GM06990 (cell line): ENCODE results near the gene INS.
A peak's percentile ranks its signal among the peaks of the same experiment; 100 is the strongest.

Experiments
- DNase-seq: peaks from one replicate; pipeline ENCODE4 v3.0.0-alpha.2; 2011; ENCODE audit not compliant: insufficient read length; ENCODE audit errors: extremely low read depth
- H3K27me3 ChIP-seq: replicated peaks from 2 replicates; pipeline ENCODE4 v1.6.0; 2011; ENCODE audit warnings: low read length; ENCODE audit not compliant: control insufficient read depth, insufficient read depth
- H3K36me3 ChIP-seq: 2 replicates; pipeline ENCODE4 v1.5.1; 2011; ENCODE audit warnings: low read length; ENCODE audit not compliant: control insufficient read depth, insufficient read depth
- H3K4me3 ChIP-seq: replicated peaks from 2 replicates; pipeline ENCODE4 v1.5.1; 2011; ENCODE audit warnings: low read depth, mild to moderate bottlenecking, control low read depth, low read length
- CTCF ChIP-seq: IDR thresholded peaks from 2 replicates; pipeline ENCODE4 v1.5.1; 2011; ENCODE audit warnings: low read length, control low read depth, mild to moderate bottlenecking, inconsistent platforms; ENCODE audit not compliant: insufficient read depth, poor library complexity, severe bottlenecking

The INS gene

GRCh38 chr11:2154889-2155288 is 6.1 kb downstream of the INS start:
- DNase-seq: no peak
- peaks cover 3% of the 10 kb centered on the region; the same call in 1 of the 2 replicates for H3K27me3 ChIP-seq
- H3K4me3 ChIP-seq: no peak overlapping the region
- H3K36me3 ChIP-seq: no peaks in the 10 kb centered on the region
- TF ChIP-seq CTCF: no peak

GRCh38 chr11:2154195-2154585 is 6.8 kb downstream of the INS start:
- H3K27me3 ChIP-seq: peaks cover 3% of the 10 kb centered on the region; the same call in 1 of the 2 replicates
- H3K4me3 ChIP-seq: no peak overlapping the region
- no peak for DNase-seq
- no peaks in the 10 kb centered on the region for H3K36me3 ChIP-seq
- TF ChIP-seq CTCF: no peak

- Histone ChIP-seq H3K27me3 (peaks cover 4% of the 10 kb centered on the region; the same call in 1 of the 2 replicates), H3K4me3 (no peak overlapping the region), H3K36me3 (no peaks in the 10 kb centered on the region)
- TF ChIP-seq CTCF: no peak
- DNase-seq: no peak
Observed at GRCh38 chr11:2153581-2154194, 7.3 kb downstream of the INS start.

- Histone ChIP-seq H3K36me3 (no peaks in the 10 kb centered on the region), H3K27me3 (peaks cover 4% of the 10 kb centered on the region; the same call in 1 of the 2 replicates), H3K4me3 (no peak overlapping the region)
- peak; percentile 72 for TF ChIP-seq CTCF
- DNase-seq: peak; percentile 38
Observed at GRCh38 chr11:2151500-2152257, 9.3 kb downstream of the INS start.

- Histone ChIP-seq H3K27me3 (peaks cover 4% of the 10 kb centered on the region; the same call in 1 of the 2 replicates), H3K4me3 (no peak overlapping the region), H3K36me3 (no peaks in the 10 kb centered on the region)
- TF ChIP-seq CTCF: peak; percentile 7
- no peak for DNase-seq
Observed at GRCh38 chr11:2149864-2150847, 10.9 kb downstream of the INS start.
